ENCODE data around the gene SORBS1. TPM values are rescaled to one million over a fixed set of nuclear protein-coding genes. Genes with fewer than 3 reads are reported as not detected.
A peak's percentile ranks its signal among the peaks of the same experiment; 100 is the strongest.

Gene SORBS1
- total and polyA plus RNA-seq, 9 of the 15 experiments (the other 6 are each of a cell fraction or from before 2014, with no cell fraction given), result 2.0 to 13.3 (median 6.5) TPM

DNA sequence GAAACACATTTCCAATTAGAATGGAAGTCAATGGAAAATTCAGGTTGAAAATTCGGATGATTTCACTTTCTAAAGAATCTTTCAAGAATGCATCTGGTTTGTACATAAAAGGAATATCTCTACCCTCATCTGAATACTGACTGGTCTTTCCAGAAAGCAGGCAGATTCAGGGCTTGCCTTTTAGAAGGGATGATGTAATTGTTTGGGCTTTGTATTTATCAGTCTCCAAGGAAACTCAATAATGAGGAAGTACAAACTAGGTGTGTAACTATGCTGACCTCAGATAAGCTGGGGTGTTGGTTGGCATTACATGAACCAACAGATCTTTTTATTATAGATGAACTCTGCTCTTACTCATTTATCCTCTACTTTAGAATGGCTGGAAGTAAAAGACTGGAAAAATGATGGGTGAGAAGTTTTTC lies 294.5 kb downstream of the SORBS1 start (continued):
- TF ChIP-seq, protein P1, sequence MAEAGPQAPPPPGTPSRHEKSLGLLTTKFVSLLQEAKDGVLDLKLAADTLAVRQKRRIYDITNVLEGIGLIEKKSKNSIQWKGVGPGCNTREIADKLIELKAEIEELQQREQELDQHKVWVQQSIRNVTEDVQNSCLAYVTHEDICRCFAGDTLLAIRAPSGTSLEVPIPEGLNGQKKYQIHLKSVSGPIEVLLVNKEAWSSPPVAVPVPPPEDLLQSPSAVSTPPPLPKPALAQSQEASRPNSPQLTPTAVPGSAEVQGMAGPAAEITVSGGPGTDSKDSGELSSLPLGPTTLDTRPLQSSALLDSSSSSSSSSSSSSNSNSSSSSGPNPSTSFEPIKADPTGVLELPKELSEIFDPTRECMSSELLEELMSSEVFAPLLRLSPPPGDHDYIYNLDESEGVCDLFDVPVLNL (CRISPR knock-in tag; IDR thresholded peaks at IDR 0.05; ENCODE audit: low read depth), result no peak
- TF ChIP-seq, protein P2, sequence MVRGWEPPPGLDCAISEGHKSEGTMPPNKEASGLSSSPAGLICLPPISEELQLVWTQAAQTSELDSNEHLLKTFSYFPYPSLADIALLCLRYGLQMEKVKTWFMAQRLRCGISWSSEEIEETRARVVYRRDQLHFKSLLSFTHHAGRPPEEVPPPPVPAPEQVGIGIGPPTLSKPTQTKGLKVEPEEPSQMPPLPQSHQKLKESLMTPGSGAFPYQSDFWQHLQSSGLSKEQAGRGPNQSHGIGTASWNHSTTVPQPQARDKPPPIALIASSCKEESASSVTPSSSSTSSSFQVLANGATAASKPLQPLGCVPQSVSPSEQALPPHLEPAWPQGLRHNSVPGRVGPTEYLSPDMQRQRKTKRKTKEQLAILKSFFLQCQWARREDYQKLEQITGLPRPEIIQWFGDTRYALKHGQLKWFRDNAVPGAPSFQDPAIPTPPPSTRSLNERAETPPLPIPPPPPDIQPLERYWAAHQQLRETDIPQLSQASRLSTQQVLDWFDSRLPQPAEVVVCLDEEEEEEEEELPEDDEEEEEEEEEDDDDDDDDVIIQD (CRISPR knock-in tag; IDR thresholded peaks at IDR 0.05), result no peak
- TF ChIP-seq, protein P3, sequence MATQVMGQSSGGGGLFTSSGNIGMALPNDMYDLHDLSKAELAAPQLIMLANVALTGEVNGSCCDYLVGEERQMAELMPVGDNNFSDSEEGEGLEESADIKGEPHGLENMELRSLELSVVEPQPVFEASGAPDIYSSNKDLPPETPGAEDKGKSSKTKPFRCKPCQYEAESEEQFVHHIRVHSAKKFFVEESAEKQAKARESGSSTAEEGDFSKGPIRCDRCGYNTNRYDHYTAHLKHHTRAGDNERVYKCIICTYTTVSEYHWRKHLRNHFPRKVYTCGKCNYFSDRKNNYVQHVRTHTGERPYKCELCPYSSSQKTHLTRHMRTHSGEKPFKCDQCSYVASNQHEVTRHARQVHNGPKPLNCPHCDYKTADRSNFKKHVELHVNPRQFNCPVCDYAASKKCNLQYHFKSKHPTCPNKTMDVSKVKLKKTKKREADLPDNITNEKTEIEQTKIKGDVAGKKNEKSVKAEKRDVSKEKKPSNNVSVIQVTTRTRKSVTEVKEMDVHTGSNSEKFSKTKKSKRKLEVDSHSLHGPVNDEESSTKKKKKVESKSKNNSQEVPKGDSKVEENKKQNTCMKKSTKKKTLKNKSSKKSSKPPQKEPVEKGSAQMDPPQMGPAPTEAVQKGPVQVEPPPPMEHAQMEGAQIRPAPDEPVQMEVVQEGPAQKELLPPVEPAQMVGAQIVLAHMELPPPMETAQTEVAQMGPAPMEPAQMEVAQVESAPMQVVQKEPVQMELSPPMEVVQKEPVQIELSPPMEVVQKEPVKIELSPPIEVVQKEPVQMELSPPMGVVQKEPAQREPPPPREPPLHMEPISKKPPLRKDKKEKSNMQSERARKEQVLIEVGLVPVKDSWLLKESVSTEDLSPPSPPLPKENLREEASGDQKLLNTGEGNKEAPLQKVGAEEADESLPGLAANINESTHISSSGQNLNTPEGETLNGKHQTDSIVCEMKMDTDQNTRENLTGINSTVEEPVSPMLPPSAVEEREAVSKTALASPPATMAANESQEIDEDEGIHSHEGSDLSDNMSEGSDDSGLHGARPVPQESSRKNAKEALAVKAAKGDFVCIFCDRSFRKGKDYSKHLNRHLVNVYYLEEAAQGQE (IDR thresholded peaks at IDR 0.05; ENCODE audit: borderline replicate concordance), result peak; percentile 4; the same call in 1 of the 2 replicates
- TF ChIP-seq, protein P3 (CRISPR knock-in tag; IDR thresholded peaks at IDR 0.05; ENCODE audit: low read depth), result no peak
- TF ChIP-seq, protein P4, sequence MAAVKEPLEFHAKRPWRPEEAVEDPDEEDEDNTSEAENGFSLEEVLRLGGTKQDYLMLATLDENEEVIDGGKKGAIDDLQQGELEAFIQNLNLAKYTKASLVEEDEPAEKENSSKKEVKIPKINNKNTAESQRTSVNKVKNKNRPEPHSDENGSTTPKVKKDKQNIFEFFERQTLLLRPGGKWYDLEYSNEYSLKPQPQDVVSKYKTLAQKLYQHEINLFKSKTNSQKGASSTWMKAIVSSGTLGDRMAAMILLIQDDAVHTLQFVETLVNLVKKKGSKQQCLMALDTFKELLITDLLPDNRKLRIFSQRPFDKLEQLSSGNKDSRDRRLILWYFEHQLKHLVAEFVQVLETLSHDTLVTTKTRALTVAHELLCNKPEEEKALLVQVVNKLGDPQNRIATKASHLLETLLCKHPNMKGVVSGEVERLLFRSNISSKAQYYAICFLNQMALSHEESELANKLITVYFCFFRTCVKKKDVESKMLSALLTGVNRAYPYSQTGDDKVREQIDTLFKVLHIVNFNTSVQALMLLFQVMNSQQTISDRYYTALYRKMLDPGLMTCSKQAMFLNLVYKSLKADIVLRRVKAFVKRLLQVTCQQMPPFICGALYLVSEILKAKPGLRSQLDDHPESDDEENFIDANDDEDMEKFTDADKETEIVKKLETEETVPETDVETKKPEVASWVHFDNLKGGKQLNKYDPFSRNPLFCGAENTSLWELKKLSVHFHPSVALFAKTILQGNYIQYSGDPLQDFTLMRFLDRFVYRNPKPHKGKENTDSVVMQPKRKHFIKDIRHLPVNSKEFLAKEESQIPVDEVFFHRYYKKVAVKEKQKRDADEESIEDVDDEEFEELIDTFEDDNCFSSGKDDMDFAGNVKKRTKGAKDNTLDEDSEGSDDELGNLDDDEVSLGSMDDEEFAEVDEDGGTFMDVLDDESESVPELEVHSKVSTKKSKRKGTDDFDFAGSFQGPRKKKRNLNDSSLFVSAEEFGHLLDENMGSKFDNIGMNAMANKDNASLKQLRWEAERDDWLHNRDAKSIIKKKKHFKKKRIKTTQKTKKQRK (IDR thresholded peaks at IDR 0.05; ENCODE audit: borderline replicate concordance, low read depth, low read length), result no peak
- no peak for TF ChIP-seq ZNF436 (CRISPR knock-in tag; IDR thresholded peaks at IDR 0.05)
- TF ChIP-seq CBFB (CRISPR knock-in tag; IDR thresholded peaks at IDR 0.05), result no peak
- TF ChIP-seq TEAD4 (IDR thresholded peaks at IDR 0.05; ENCODE audit: low read length), result peak; percentile 81
- no peak for TF ChIP-seq TEAD4 (CRISPR knock-in tag; IDR thresholded peaks at IDR 0.05; ENCODE audit: borderline replicate concordance)
- TF ChIP-seq ELF1 (tag; IDR thresholded peaks at IDR 0.05), result peak; percentile 75
- no peak for TF ChIP-seq MTA3 (IDR thresholded peaks at IDR 0.05; ENCODE audit: borderline replicate concordance)
